Spleen (tissue), 11 donors: ENCODE data around the gene PARD3B. TPM values are rescaled to one million over a fixed set of nuclear protein-coding genes. Genes with fewer than 3 reads are reported as not detected.

Experiments used
- DNase-seq: peaks from one replicate; pipeline ENCODE4 v3.0.0-alpha.2; 2020
- H3K27ac ChIP-seq, 8 donors: fragments of 200-600 bp; sonication (generic) in 7 of 8; 1 replicate in 4 of 8; 2 replicates in 4 of 8; pipeline versions ENCODE4 v1.5.0 to v1.8.0; 2016 to 2021; ENCODE audit warnings: inconsistent platforms in 4 of 8, mild to moderate bottlenecking in 4 of 8, moderate library complexity in 1 of 8
- H3K27me3 ChIP-seq, 7 donors: fragments of 200-600 bp; sonication (generic) in 6 of 7; replicated peaks in 1 of 7; 1 replicate in 4 of 7; 2 replicates in 3 of 7; pipeline versions ENCODE4 v1.5.0 to v1.8.0; 2016 to 2021; ENCODE audit warnings: inconsistent platforms in 3 of 7, mild to moderate bottlenecking in 1 of 7
- H3K36me3 ChIP-seq, 6 donors: fragments of 200-600 bp; sonication (generic) in 5 of 6; 1 replicate in 4 of 6; 2 replicates in 2 of 6; pipeline versions ENCODE4 v1.5.0 to v1.8.0; 2016 to 2021; ENCODE audit warnings: inconsistent platforms in 2 of 6
- H3K4me1 ChIP-seq, 6 donors: fragments of 200-600 bp; sonication (generic) in 5 of 6; 1 replicate in 3 of 6; 2 replicates in 3 of 6; pipeline versions ENCODE4 v1.5.0 to v1.8.0; 2016 to 2021; ENCODE audit warnings: inconsistent platforms in 3 of 6
- H3K4me3 ChIP-seq, 8 donors: fragments of 200-600 bp; sonication (generic) in 7 of 8; 1 replicate in 4 of 8; 2 replicates in 4 of 8; pipeline versions ENCODE4 v1.5.0 to v1.8.0; 2016 to 2021; ENCODE audit warnings: inconsistent platforms in 4 of 8, mild to moderate bottlenecking in 4 of 8, moderate library complexity in 2 of 8
- H3K9me3 ChIP-seq, 8 donors: fragments of 200-600 bp; sonication (generic) in 7 of 8; 1 replicate in 4 of 8; 2 replicates in 4 of 8; pipeline versions ENCODE4 v1.5.0 to v1.8.0; 2016 to 2021; ENCODE audit warnings: inconsistent platforms in 4 of 8
- POLR2A ChIP-seq, 3 donors: fragments of 450-650 bp; IDR thresholded peaks; one replicate each; pipeline ENCODE4 v1.5.1; 2017; ENCODE audit warnings: antibody characterized with exemption in 3 of 3, mild to moderate bottlenecking in 1 of 3
- POLR2AphosphoS5 ChIP-seq, 3 donors: sonication (generic); formaldehyde crosslinking; IDR thresholded peaks; one replicate each; pipeline ENCODE4 v1.5.1; 2017; ENCODE audit warnings: antibody characterized with exemption in 3 of 3
- WGBS, 5 donors: extraction: QIAGEN DNeasy Blood & Tissue Kit in 3 of 5; methylation state at CpG; one replicate each; pipeline versions ENCODE4 v1.1.5 to v1.1.7; 2013 to 2018; 5-methylcytosine and 5-hydroxymethylcytosine counted together
- intact Hi-C: fragments of 100-400 bp; cut with DNase I; formaldehyde crosslinking; loops from one replicate; pipeline ENCODE4 v1.15.0; 2023; ENCODE audit warnings: low total_unique reads
- polyA plus RNA-seq, 3 donors: library from polyadenylated mRNA; stranded (reverse); fragments of 200-250 nt; gene quantifications; one replicate each; pipeline ENCODE4 v1.2.1, GENCODE V29; 2013
- total RNA-seq, 7 donors: library from RNA; depleted of rRNA in 3 of 7; stranded (reverse); fragments of >200 nt in 3 of 7; fragmentation: NEBNext Ultra II Directional in 4 of 7; extraction: Animal tissue kit (Norgen Biotek cat#: 25700) in 4 of 7; gene quantifications; one replicate each; pipeline versions ENCODE4 v1.1.0 to v1.2.1, GENCODE V29; 2016 to 2021
- TF ChIP-seq, protein P1 (sequence below), 11 experiments: fragments of 200-600 bp in 7 of 11; fragments of 450-650 bp in 4 of 11; sonication (generic) in 4 of 11; IDR thresholded peaks in 8 of 11; conservative IDR thresholded peaks in 3 of 11; 1 replicate in 7 of 11; 2 replicates in 4 of 11; pipeline versions ENCODE4 v1.4.0 to v1.8.0; 2016 to 2021; ENCODE audit warnings: antibody characterized with exemption in 11 of 11, inconsistent platforms in 4 of 11, mild to moderate bottlenecking in 1 of 11
- donor health status: healthy with polysubstance abuse.
- donor health status: DM: no; HTN: no; CAD: no; lungs with moderate emphysema.
- donor health status: DM: no; HTN: no; CAD: no.
- donor health status: Bipolar disorder and iron deficiency.
- donor health status: healthy.
- donor health status: DM: no; HTN: no; CAD: no.
- donor health status: DM: yes; HTN: yes; CAD: no.

The PARD3B gene
- total and polyA plus RNA-seq, 10 donors, result 0.85 to 27.8 (median 14.7) TPM

DNA sequence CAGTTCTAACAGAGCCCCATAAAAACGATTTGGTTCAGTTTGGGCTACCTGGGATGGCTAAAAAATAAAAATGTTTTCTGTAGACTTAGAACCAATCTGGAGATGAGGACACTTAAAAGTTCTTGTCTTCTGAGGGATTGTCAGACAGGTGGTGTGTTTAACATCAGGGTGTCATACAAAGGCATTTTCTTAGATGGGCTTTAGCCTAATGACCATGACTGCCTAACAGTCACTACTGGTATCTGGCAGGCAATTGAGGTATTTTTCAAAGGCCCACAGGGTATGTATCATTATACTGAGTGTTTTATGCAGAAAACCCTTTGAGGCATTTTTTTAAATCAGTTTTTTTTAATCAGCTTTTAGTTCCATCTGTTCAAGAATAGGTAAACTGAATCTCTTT, 341.4 kb downstream of the PARD3B start:
- no peak overlapping the region for H3K27ac ChIP-seq
- no peaks in the 10 kb centered on the region for H3K36me3 ChIP-seq
- no peak overlapping the region for H3K4me3 ChIP-seq
- H3K9me3 ChIP-seq, result no peaks in the 10 kb centered on the region
- WGBS, 5 donors, result 53 to 77% (median 66%) methylated on average over 1 of the region's 1 CpG
- intact Hi-C loops, result no loop called here
- no peak for DNase-seq
- H3K4me1 ChIP-seq, result no peaks in the 10 kb centered on the region
- no peak for TF ChIP-seq POLR2AphosphoS5 (IDR thresholded peaks at IDR 0.05)
- TF ChIP-seq, protein P1, sequence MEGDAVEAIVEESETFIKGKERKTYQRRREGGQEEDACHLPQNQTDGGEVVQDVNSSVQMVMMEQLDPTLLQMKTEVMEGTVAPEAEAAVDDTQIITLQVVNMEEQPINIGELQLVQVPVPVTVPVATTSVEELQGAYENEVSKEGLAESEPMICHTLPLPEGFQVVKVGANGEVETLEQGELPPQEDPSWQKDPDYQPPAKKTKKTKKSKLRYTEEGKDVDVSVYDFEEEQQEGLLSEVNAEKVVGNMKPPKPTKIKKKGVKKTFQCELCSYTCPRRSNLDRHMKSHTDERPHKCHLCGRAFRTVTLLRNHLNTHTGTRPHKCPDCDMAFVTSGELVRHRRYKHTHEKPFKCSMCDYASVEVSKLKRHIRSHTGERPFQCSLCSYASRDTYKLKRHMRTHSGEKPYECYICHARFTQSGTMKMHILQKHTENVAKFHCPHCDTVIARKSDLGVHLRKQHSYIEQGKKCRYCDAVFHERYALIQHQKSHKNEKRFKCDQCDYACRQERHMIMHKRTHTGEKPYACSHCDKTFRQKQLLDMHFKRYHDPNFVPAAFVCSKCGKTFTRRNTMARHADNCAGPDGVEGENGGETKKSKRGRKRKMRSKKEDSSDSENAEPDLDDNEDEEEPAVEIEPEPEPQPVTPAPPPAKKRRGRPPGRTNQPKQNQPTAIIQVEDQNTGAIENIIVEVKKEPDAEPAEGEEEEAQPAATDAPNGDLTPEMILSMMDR (IDR thresholded peaks at IDR 0.05 in 8 of 11, conservative IDR thresholded peaks at IDR 0.05 in 3 of 11), result no peak
- no peak for TF ChIP-seq POLR2A (IDR thresholded peaks at IDR 0.05)
- no peaks in the 10 kb centered on the region for H3K27me3 ChIP-seq

- Histone ChIP-seq H3K4me3 (no peak overlapping the region), H3K4me1 (no peaks in the 10 kb centered on the region), H3K36me3 (no peaks in the 10 kb centered on the region), H3K9me3 (no peaks in the 10 kb centered on the region), H3K27ac (no peak overlapping the region), H3K27me3 (no peaks in the 10 kb centered on the region)
- no peak for DNase-seq
- intact Hi-C loops, result no loop called here
- TF ChIP-seq POLR2AphosphoS5 (IDR thresholded peaks at IDR 0.05) (no peak), POLR2A (IDR thresholded peaks at IDR 0.05) (no peak)
- TF ChIP-seq, protein P1 (IDR thresholded peaks at IDR 0.05 in 8 of 11, conservative IDR thresholded peaks at IDR 0.05 in 3 of 11), result no peak
Measured at GRCh38 chr2:204888222-204888621, 342.9 kb downstream of the PARD3B start.

DNA sequence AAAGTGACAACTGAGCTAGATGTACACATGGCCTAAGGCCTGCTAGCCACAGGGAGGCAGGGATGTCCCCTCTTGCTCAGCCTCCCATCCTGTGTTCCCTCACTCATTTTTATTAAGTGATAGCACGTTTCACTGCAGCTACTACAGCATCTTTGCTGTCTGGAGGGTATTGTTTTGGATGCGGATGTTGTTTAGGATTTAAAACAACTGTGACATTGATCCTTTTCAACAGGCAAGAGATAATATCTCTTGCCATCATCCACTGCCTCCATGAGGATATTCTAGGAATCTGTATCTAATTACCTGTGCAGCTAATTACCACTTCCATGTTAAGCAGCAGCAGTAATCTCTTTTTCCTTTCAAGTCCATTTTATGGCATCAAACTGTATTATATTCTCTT, 345.4 kb downstream of the PARD3B start:
- peaks cover 0 to 4% (median 0%) of the 10 kb centered on the region in 6 donors for H3K4me1 ChIP-seq
- intact Hi-C loops, result no loop called here
- TF ChIP-seq, protein P1 (IDR thresholded peaks at IDR 0.05 in 8 of 11, conservative IDR thresholded peaks at IDR 0.05 in 3 of 11), result no peak
- TF ChIP-seq POLR2AphosphoS5 (IDR thresholded peaks at IDR 0.05) (no peak), POLR2A (IDR thresholded peaks at IDR 0.05) (no peak)
- H3K4me3 ChIP-seq, result no peak overlapping the region
- no peaks in the 10 kb centered on the region for H3K27me3 ChIP-seq
- no peaks in the 10 kb centered on the region for H3K9me3 ChIP-seq
- H3K27ac ChIP-seq, result no peak overlapping the region
- 78 to 86% (median 85%) methylated on average over 2 of the region's 2 CpGs for WGBS, 5 donors
- H3K36me3 ChIP-seq, result no peaks in the 10 kb centered on the region
- no peak for DNase-seq

GRCh38 chr2:204891739-204892138, 346.5 kb downstream of the PARD3B start:
- intact Hi-C loops, result no loop called here
- WGBS, 5 donors, result 91 to 98% (median 95%) methylated on average over 2 of the region's 2 CpGs
- H3K36me3 ChIP-seq, result no peaks in the 10 kb centered on the region
- no peak overlapping the region for H3K4me3 ChIP-seq
- DNase-seq, result no peak
- no peaks in the 10 kb centered on the region for H3K9me3 ChIP-seq
- peaks cover 0 to 4% (median 0%) of the 10 kb centered on the region in 6 donors for H3K4me1 ChIP-seq
- H3K27me3 ChIP-seq, result no peaks in the 10 kb centered on the region
- TF ChIP-seq POLR2A (IDR thresholded peaks at IDR 0.05) (no peak), POLR2AphosphoS5 (IDR thresholded peaks at IDR 0.05) (no peak)
- TF ChIP-seq, protein P1 (IDR thresholded peaks at IDR 0.05 in 8 of 11, conservative IDR thresholded peaks at IDR 0.05 in 3 of 11), result no peak
- no peak overlapping the region for H3K27ac ChIP-seq
